NCI-H446 treated with DMSO at 0.1 percent for 48 hours (cell line): ENCODE results near the gene TMEM14A.

Experiments used
- DNase-seq: peaks from one replicate; lab custom pipeline; 2025; lab: John Stamatoyannopoulos, UW

The TMEM14A gene

GRCh38 chr6:52736145-52736544 lies 65.2 kb downstream of the TMEM14A start:
- no peak for DNase-seq
